ENCODE results near the gene MPND. TPM values are rescaled to one million over a fixed set of nuclear protein-coding genes. Genes with fewer than 3 reads are reported as not detected.

Gene MPND
- total and polyA plus RNA-seq, 2 donors, result 7.8 to 16.9 TPM

GRCh38 chr19:4318460-4318859 is 24.9 kb upstream of the MPND start:
- no peak overlapping the region for H3K4me3 ChIP-seq (ENCODE audit: low read length in 2 of 2)
- no peaks in the 10 kb centered on the region for H3K27me3 ChIP-seq (ENCODE audit: control insufficient read depth in 2 of 2, insufficient read depth in 1 of 2, low read length in 1 of 2)
- peaks cover 1 to 22% of the 10 kb centered on the region in 2 donors for H3K9me3 ChIP-seq (ENCODE audit: control insufficient read depth in 2 of 2, insufficient read depth in 1 of 2, low read length in 1 of 2)
- no peaks in the 10 kb centered on the region for H3K4me1 ChIP-seq (ENCODE audit: control insufficient read depth in 2 of 2, insufficient read depth in 2 of 2, low read length in 2 of 2)
- H3K36me3 ChIP-seq (ENCODE audit: control insufficient read depth in 2 of 2, insufficient read depth in 2 of 2, low read length in 1 of 2), result no peaks in the 10 kb centered on the region
- no peak for DNase-seq (ENCODE audit: low read depth in 6 of 9, low spot score in 9 of 9)
- no peak overlapping the region for H3K27ac ChIP-seq (ENCODE audit: low read depth in 1 of 2, low read length in 1 of 2)
- 98% methylated on average over 7 of the region's 7 CpGs for WGBS

- no peak overlapping the region for H3K4me3 ChIP-seq (ENCODE audit: low read length in 2 of 2)
- H3K27ac ChIP-seq (ENCODE audit: low read depth in 1 of 2, low read length in 1 of 2), result no peak overlapping the region
- no peak for DNase-seq (ENCODE audit: low read depth in 6 of 9, low spot score in 9 of 9)
- H3K4me1 ChIP-seq (ENCODE audit: control insufficient read depth in 2 of 2, insufficient read depth in 2 of 2, low read length in 2 of 2), result no peaks in the 10 kb centered on the region
- H3K27me3 ChIP-seq (ENCODE audit: control insufficient read depth in 2 of 2, insufficient read depth in 1 of 2, low read length in 1 of 2), result no peaks in the 10 kb centered on the region
- WGBS, result 99% methylated on average over 2 of the region's 2 CpGs
- H3K36me3 ChIP-seq (ENCODE audit: control insufficient read depth in 2 of 2, insufficient read depth in 2 of 2, low read length in 1 of 2), result no peaks in the 10 kb centered on the region
- peaks cover 1 to 22% of the 10 kb centered on the region in 2 donors for H3K9me3 ChIP-seq (ENCODE audit: control insufficient read depth in 2 of 2, insufficient read depth in 1 of 2, low read length in 1 of 2)
These were observed 24.2 kb upstream of the MPND start for GRCh38 chr19:4319067-4319718.

- 96% methylated on average over 2 of the region's 2 CpGs for WGBS
- Histone ChIP-seq H3K27me3 (ENCODE audit: control insufficient read depth in 2 of 2, insufficient read depth in 1 of 2, low read length in 1 of 2) (peaks cover 0 to 2% of the 10 kb centered on the region in 2 donors), H3K9me3 (ENCODE audit: control insufficient read depth in 2 of 2, insufficient read depth in 1 of 2, low read length in 1 of 2) (peaks cover 1 to 22% of the 10 kb centered on the region in 2 donors), H3K4me3 (ENCODE audit: low read length in 2 of 2) (no peak overlapping the region), H3K4me1 (ENCODE audit: control insufficient read depth in 2 of 2, insufficient read depth in 2 of 2, low read length in 2 of 2) (no peaks in the 10 kb centered on the region), H3K27ac (ENCODE audit: low read depth in 1 of 2, low read length in 1 of 2) (no peak overlapping the region), H3K36me3 (ENCODE audit: control insufficient read depth in 2 of 2, insufficient read depth in 2 of 2, low read length in 1 of 2) (no peaks in the 10 kb centered on the region)
- DNase-seq (ENCODE audit: low read depth in 6 of 9, low spot score in 9 of 9), result no peak
These were observed 22.9 kb upstream of the MPND start for GRCh38 chr19:4320419-4320818.

- Histone ChIP-seq H3K27me3 (ENCODE audit: control insufficient read depth in 2 of 2, insufficient read depth in 1 of 2, low read length in 1 of 2) (peaks cover 8 to 23% of the 10 kb centered on the region in 2 donors), H3K4me1 (ENCODE audit: control insufficient read depth in 2 of 2, insufficient read depth in 2 of 2, low read length in 2 of 2) (peaks cover 10 to 17% of the 10 kb centered on the region in 2 donors), H3K27ac (ENCODE audit: low read depth in 1 of 2, low read length in 1 of 2) (no peak overlapping the region), H3K36me3 (ENCODE audit: control insufficient read depth in 2 of 2, insufficient read depth in 2 of 2, low read length in 1 of 2) (no peaks in the 10 kb centered on the region), H3K9me3 (ENCODE audit: control insufficient read depth in 2 of 2, insufficient read depth in 1 of 2, low read length in 1 of 2) (peaks cover 1 to 31% of the 10 kb centered on the region in 2 donors), H3K4me3 (ENCODE audit: low read length in 2 of 2) (no peak overlapping the region)
- DNase-seq (ENCODE audit: low read depth in 6 of 9, low spot score in 9 of 9), result no peak
- 93% methylated on average over 37 of the region's 37 CpGs for WGBS
These were observed 20.3 kb upstream of the MPND start for GRCh38 chr19:4322942-4323665.

GRCh38 chr19:4323692-4324091 is 19.7 kb upstream of the MPND start:
- WGBS, result 96% methylated on average over 9 of the region's 9 CpGs
- Histone ChIP-seq H3K4me3 (ENCODE audit: low read length in 2 of 2) (no peak overlapping the region), H3K36me3 (ENCODE audit: control insufficient read depth in 2 of 2, insufficient read depth in 2 of 2, low read length in 1 of 2) (no peaks in the 10 kb centered on the region), H3K27me3 (ENCODE audit: control insufficient read depth in 2 of 2, insufficient read depth in 1 of 2, low read length in 1 of 2) (peaks cover 8 to 23% of the 10 kb centered on the region in 2 donors), H3K9me3 (ENCODE audit: control insufficient read depth in 2 of 2, insufficient read depth in 1 of 2, low read length in 1 of 2) (peaks cover 0 to 27% of the 10 kb centered on the region in 2 donors), H3K4me1 (ENCODE audit: control insufficient read depth in 2 of 2, insufficient read depth in 2 of 2, low read length in 2 of 2) (peaks cover 15 to 21% of the 10 kb centered on the region in 2 donors), H3K27ac (ENCODE audit: low read depth in 1 of 2, low read length in 1 of 2) (no peak overlapping the region)
- DNase-seq (ENCODE audit: low read depth in 6 of 9, low spot score in 9 of 9), result no peak

- H3K27ac ChIP-seq (ENCODE audit: low read depth in 1 of 2, low read length in 1 of 2), result no peak overlapping the region
- H3K4me3 ChIP-seq (ENCODE audit: low read length in 2 of 2), result no peak overlapping the region
- peaks cover 17 to 26% of the 10 kb centered on the region in 2 donors for H3K4me1 ChIP-seq (ENCODE audit: control insufficient read depth in 2 of 2, insufficient read depth in 2 of 2, low read length in 2 of 2)
- DNase-seq (ENCODE audit: low read depth in 6 of 9, low spot score in 9 of 9), result no peak
- 89% methylated on average over 12 of the region's 12 CpGs for WGBS
- no peaks in the 10 kb centered on the region for H3K36me3 ChIP-seq (ENCODE audit: control insufficient read depth in 2 of 2, insufficient read depth in 2 of 2, low read length in 1 of 2)
- H3K9me3 ChIP-seq (ENCODE audit: control insufficient read depth in 2 of 2, insufficient read depth in 1 of 2, low read length in 1 of 2), result peaks cover 0 to 24% of the 10 kb centered on the region in 2 donors
- peaks cover 8 to 23% of the 10 kb centered on the region in 2 donors for H3K27me3 ChIP-seq (ENCODE audit: control insufficient read depth in 2 of 2, insufficient read depth in 1 of 2, low read length in 1 of 2)
These were observed 19.1 kb upstream of the MPND start for GRCh38 chr19:4324228-4324627.

- Histone ChIP-seq H3K9me3 (ENCODE audit: control insufficient read depth in 2 of 2, insufficient read depth in 1 of 2, low read length in 1 of 2) (peaks cover 0 to 10% of the 10 kb centered on the region in 2 donors), H3K4me3 (ENCODE audit: low read length in 2 of 2) (no peak overlapping the region), H3K27ac (ENCODE audit: low read depth in 1 of 2, low read length in 1 of 2) (no peak overlapping the region), H3K4me1 (ENCODE audit: control insufficient read depth in 2 of 2, insufficient read depth in 2 of 2, low read length in 2 of 2) (peaks cover 17 to 28% of the 10 kb centered on the region in 2 donors), H3K27me3 (ENCODE audit: control insufficient read depth in 2 of 2, insufficient read depth in 1 of 2, low read length in 1 of 2) (peaks cover 8 to 23% of the 10 kb centered on the region in 2 donors), H3K36me3 (ENCODE audit: control insufficient read depth in 2 of 2, insufficient read depth in 2 of 2, low read length in 1 of 2) (no peaks in the 10 kb centered on the region)
- WGBS, result 57% methylated on average over 13 of the region's 13 CpGs
- no peak for DNase-seq (ENCODE audit: low read depth in 6 of 9, low spot score in 9 of 9)
These were observed 17.0 kb upstream of the MPND start for GRCh38 chr19:4326215-4326836.

GRCh38 chr19:4326837-4327251 is 16.5 kb upstream of the MPND start:
- no peak overlapping the region for H3K27ac ChIP-seq (ENCODE audit: low read depth in 1 of 2, low read length in 1 of 2)
- peaks cover 0 to 10% of the 10 kb centered on the region in 2 donors for H3K9me3 ChIP-seq (ENCODE audit: control insufficient read depth in 2 of 2, insufficient read depth in 1 of 2, low read length in 1 of 2)
- H3K36me3 ChIP-seq (ENCODE audit: control insufficient read depth in 2 of 2, insufficient read depth in 2 of 2, low read length in 1 of 2), result no peaks in the 10 kb centered on the region
- H3K27me3 ChIP-seq (ENCODE audit: control insufficient read depth in 2 of 2, insufficient read depth in 1 of 2, low read length in 1 of 2), result peaks cover 8 to 23% of the 10 kb centered on the region in 2 donors
- 6% methylated on average over 33 of the region's 33 CpGs for WGBS
- H3K4me3 ChIP-seq (ENCODE audit: low read length in 2 of 2), result peak overlapping the region in 1 of 2 donors; percentile 19
- peak in 1 of 9 donors; percentile 40 for DNase-seq (ENCODE audit: low read depth in 6 of 9, low spot score in 9 of 9)
- peaks cover 17 to 28% of the 10 kb centered on the region in 2 donors for H3K4me1 ChIP-seq (ENCODE audit: control insufficient read depth in 2 of 2, insufficient read depth in 2 of 2, low read length in 2 of 2)
